Measurements from ENCODE around the gene PICALM.

GRCh38 chr11:85965202-85965601 is 103.7 kb downstream of the PICALM start:
- TF ChIP-seq, protein P1, sequence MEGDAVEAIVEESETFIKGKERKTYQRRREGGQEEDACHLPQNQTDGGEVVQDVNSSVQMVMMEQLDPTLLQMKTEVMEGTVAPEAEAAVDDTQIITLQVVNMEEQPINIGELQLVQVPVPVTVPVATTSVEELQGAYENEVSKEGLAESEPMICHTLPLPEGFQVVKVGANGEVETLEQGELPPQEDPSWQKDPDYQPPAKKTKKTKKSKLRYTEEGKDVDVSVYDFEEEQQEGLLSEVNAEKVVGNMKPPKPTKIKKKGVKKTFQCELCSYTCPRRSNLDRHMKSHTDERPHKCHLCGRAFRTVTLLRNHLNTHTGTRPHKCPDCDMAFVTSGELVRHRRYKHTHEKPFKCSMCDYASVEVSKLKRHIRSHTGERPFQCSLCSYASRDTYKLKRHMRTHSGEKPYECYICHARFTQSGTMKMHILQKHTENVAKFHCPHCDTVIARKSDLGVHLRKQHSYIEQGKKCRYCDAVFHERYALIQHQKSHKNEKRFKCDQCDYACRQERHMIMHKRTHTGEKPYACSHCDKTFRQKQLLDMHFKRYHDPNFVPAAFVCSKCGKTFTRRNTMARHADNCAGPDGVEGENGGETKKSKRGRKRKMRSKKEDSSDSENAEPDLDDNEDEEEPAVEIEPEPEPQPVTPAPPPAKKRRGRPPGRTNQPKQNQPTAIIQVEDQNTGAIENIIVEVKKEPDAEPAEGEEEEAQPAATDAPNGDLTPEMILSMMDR (IDR thresholded peaks at IDR 0.05): no peak
- TF ChIP-seq EZH2 (IDR thresholded peaks at IDR 0.05; ENCODE audit: borderline replicate concordance, insufficient read depth, low read depth, low read length, poor library complexity, severe bottlenecking): no peak

All from B cell (primary cell).